ENCODE measurements around the gene STK38.
"Not testable (repeated sequence)": the region's sequence is repeated elsewhere in the genome, so short reads cannot be mapped to it uniquely, and the experiment has no call there.

Gene STK38

GRCh38 chr6:36459501-36459900 lies 87.8 kb downstream of the STK38 start:
- Histone ChIP-seq H3K27me3 (replicated peaks; ENCODE audit: insufficient read depth, low read length) (no peaks in the 10 kb centered on the region), H3K36me3 (replicated peaks; ENCODE audit: insufficient read depth, low read length) (0 out of 2 replicates have a peak, but pooled peaks cover 3% of the 10 kb centered on the region), H3K9ac (ENCODE audit: low read length) (no peak overlapping the region), H3K27ac (ENCODE audit: low read length) (no peak overlapping the region), H3K79me2 (ENCODE audit: low read length) (peaks cover 96% of the 10 kb centered on the region), H3K4me1 (ENCODE audit: low read length) (no peaks in the 10 kb centered on the region), H2AFZ (ENCODE audit: low read length) (no peak overlapping the region), H3K9me2 (replicated peaks; ENCODE audit: insufficient read depth, low read length) (no peaks in the 10 kb centered on the region), H3K9me3 (replicated peaks; ENCODE audit: insufficient read depth, low read length) (no peaks in the 10 kb centered on the region), H3K4me3 (ENCODE audit: low read length) (no peak overlapping the region), H4K20me1 (ENCODE audit: insufficient read depth, low read length) (peaks cover 2% of the 10 kb centered on the region; the same call in 1 of the 2 replicates), H3F3A (ENCODE audit: insufficient read depth, low read length) (no peaks in the 10 kb centered on the region), H3K4me2 (ENCODE audit: low read depth, low read length) (no peak overlapping the region)
- no peak for TF ChIP-seq EZH2 (optimal IDR thresholded peaks at IDR 0.05; ENCODE audit: low read depth, low read length)
- TF ChIP-seq EZH2phosphoT487 (IDR thresholded peaks at IDR 0.05; ENCODE audit: low read length): no peak
- TF ChIP-seq, protein P1, sequence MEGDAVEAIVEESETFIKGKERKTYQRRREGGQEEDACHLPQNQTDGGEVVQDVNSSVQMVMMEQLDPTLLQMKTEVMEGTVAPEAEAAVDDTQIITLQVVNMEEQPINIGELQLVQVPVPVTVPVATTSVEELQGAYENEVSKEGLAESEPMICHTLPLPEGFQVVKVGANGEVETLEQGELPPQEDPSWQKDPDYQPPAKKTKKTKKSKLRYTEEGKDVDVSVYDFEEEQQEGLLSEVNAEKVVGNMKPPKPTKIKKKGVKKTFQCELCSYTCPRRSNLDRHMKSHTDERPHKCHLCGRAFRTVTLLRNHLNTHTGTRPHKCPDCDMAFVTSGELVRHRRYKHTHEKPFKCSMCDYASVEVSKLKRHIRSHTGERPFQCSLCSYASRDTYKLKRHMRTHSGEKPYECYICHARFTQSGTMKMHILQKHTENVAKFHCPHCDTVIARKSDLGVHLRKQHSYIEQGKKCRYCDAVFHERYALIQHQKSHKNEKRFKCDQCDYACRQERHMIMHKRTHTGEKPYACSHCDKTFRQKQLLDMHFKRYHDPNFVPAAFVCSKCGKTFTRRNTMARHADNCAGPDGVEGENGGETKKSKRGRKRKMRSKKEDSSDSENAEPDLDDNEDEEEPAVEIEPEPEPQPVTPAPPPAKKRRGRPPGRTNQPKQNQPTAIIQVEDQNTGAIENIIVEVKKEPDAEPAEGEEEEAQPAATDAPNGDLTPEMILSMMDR (IDR thresholded peaks at IDR 0.05; ENCODE audit: low read length): no peak
- no peak for DNase-seq

DNA sequence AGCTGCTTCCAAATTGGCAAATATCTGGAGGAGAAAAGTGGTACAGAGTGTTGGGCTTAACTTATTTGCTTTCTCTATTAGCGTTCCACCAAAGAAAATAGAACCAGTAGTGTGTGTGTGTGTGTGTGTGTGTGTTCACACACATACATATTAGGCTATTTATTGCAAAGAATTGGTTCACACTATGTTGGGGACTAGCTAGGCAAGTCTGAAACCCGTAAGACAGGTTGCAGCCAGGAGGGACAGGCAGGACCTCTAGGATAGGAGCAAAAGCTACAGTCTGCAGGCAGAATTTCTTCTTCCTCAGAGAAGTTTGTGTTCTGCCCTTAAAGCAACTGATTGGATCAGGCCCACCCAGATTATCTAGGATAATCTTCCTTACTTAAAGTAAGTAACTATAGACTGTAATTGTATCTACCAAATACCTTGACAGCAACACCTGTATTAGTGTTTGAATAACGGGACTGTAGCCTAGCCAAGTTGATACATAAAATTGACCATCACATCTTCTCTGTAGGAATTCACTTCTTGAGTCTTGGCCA lies 91.7 kb downstream of the STK38 start:
- peaks cover 95% of the 10 kb centered on the region for H3K79me2 ChIP-seq (ENCODE audit: low read length)
- H3K9me2 ChIP-seq (replicated peaks; ENCODE audit: insufficient read depth, low read length): no peaks in the 10 kb centered on the region
- no peaks in the 10 kb centered on the region for H3K9me3 ChIP-seq (replicated peaks; ENCODE audit: insufficient read depth, low read length)
- no peaks in the 10 kb centered on the region for H3K27me3 ChIP-seq (replicated peaks; ENCODE audit: insufficient read depth, low read length)
- no peaks in the 10 kb centered on the region for H3K36me3 ChIP-seq (replicated peaks; ENCODE audit: insufficient read depth, low read length)
- no peak overlapping the region for H3K4me2 ChIP-seq (ENCODE audit: low read depth, low read length)
- H3K4me3 ChIP-seq (ENCODE audit: low read length): no peak overlapping the region
- H3F3A ChIP-seq (ENCODE audit: insufficient read depth, low read length): no peaks in the 10 kb centered on the region
- DNase-seq: no peak
- H3K4me1 ChIP-seq (ENCODE audit: low read length): no peaks in the 10 kb centered on the region
- no peak overlapping the region for H3K9ac ChIP-seq (ENCODE audit: low read length)
- H2AFZ ChIP-seq (ENCODE audit: low read length): no peak overlapping the region
- H3K27ac ChIP-seq (ENCODE audit: low read length): no peak overlapping the region
- no peak for TF ChIP-seq EZH2 (optimal IDR thresholded peaks at IDR 0.05; ENCODE audit: low read depth, low read length)
- TF ChIP-seq EZH2phosphoT487 (IDR thresholded peaks at IDR 0.05; ENCODE audit: low read length): no peak
- TF ChIP-seq, protein P1 (IDR thresholded peaks at IDR 0.05; ENCODE audit: low read length): no peak
- peaks cover 2% of the 10 kb centered on the region; the same call in 1 of the 2 replicates for H4K20me1 ChIP-seq (ENCODE audit: insufficient read depth, low read length)

DNA sequence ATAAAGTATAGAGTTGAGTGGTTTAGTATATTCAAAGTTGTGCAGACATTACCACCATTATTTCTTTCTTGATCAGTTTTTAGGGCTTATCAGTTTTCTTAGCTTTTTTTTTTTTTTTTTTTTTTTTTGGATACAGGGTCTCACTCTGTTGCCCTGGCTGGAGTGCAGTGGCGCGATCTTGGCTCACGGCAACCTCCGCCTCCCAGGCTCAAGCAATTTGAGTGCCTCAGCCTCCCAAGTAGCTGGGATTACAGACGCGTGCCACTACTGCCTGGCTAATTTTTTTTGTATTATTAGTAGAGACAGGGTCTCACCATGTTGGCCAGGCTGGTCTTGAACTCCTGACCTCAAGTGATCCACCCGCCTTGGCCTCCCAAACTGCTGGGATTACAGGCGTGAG lies 94.4 kb downstream of the STK38 start:
- peaks cover 97% of the 10 kb centered on the region for H3K79me2 ChIP-seq (ENCODE audit: low read length)
- not testable (repeated sequence) for H3K36me3 ChIP-seq (replicated peaks; ENCODE audit: insufficient read depth, low read length); H3K9ac ChIP-seq (ENCODE audit: low read length); H3K27me3 ChIP-seq (replicated peaks; ENCODE audit: insufficient read depth, low read length); DNase-seq; H3F3A ChIP-seq (ENCODE audit: insufficient read depth, low read length); H2AFZ ChIP-seq (ENCODE audit: low read length); H3K4me2 ChIP-seq (ENCODE audit: low read depth, low read length); H3K4me1 ChIP-seq (ENCODE audit: low read length); H3K9me2 ChIP-seq (replicated peaks; ENCODE audit: insufficient read depth, low read length); H3K27ac ChIP-seq (ENCODE audit: low read length); H3K9me3 ChIP-seq (replicated peaks; ENCODE audit: insufficient read depth, low read length); H4K20me1 ChIP-seq (ENCODE audit: insufficient read depth, low read length); H3K4me3 ChIP-seq (ENCODE audit: low read length)

DNA sequence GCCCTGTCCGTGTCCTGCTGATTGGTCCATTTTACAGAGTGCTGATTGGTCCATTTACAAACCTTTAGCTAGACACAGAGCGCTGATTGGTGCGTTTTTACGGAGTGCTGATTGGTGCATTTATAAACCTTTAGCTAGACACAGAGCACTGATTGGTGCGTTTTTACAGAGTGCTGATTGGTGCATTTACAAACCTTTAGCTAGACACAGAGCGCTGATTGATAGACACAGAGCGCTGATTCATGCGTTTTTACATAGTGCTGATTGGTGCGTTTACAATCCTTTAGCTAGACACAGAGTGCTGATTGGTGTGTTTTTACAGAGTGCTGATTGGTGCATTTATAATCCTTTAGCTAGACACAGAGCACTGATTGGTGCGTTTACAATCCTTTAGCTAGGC lies 98.1 kb downstream of the STK38 start:
- not testable (repeated sequence) for H3K27me3 ChIP-seq (replicated peaks; ENCODE audit: insufficient read depth, low read length); H3K9ac ChIP-seq (ENCODE audit: low read length); H2AFZ ChIP-seq (ENCODE audit: low read length); H3K27ac ChIP-seq (ENCODE audit: low read length); DNase-seq; H4K20me1 ChIP-seq (ENCODE audit: insufficient read depth, low read length); H3K4me3 ChIP-seq (ENCODE audit: low read length); H3K4me2 ChIP-seq (ENCODE audit: low read depth, low read length); H3K36me3 ChIP-seq (replicated peaks; ENCODE audit: insufficient read depth, low read length); H3K9me2 ChIP-seq (replicated peaks; ENCODE audit: insufficient read depth, low read length); H3K9me3 ChIP-seq (replicated peaks; ENCODE audit: insufficient read depth, low read length); H3K4me1 ChIP-seq (ENCODE audit: low read length); H3F3A ChIP-seq (ENCODE audit: insufficient read depth, low read length)
- peaks cover 98% of the 10 kb centered on the region for H3K79me2 ChIP-seq (ENCODE audit: low read length)
